Astrocyte (in vitro differentiated cells and primary cell): ENCODE data around the gene RTTN.

ENCODE experiments used
- CTCF ChIP-seq: IDR thresholded peaks from 2 replicates; pipeline ENCODE4 v1.5.1; 2011; ENCODE audit warnings: low read depth, mild to moderate bottlenecking, inconsistent platforms, low read length, moderate library complexity; ENCODE audit not compliant: insufficient read depth
- EZH2 ChIP-seq: IDR thresholded peaks from 2 replicates; pipeline ENCODE4 v1.6.1; 2012; ENCODE audit warnings: mild to moderate bottlenecking, low read length, inconsistent platforms; ENCODE audit not compliant: insufficient read depth

DNA sequence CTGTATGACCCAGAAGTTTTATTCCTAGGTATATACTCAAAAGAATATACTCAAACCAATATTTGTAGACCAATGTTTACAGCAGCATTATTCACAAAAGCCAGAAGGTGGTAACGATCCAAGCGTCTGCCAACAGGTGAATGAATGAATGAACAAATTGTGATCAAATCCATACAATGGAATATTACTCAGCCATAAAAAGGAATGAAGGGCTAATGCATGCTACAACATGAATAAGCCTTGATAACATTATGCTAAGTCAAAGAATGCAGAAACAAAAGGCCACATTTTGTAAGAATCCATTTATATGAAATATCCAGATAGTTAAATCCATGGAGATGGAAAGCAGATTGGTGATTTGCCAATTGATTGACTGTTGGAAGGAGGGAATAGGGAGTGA lies 252.3 kb downstream of the RTTN start:
- no peak for TF ChIP-seq CTCF
- TF ChIP-seq EZH2, result no peak
